Measurements from ENCODE around the gene TBX19.

The TBX19 gene

GRCh38 chr1:168360151-168361021 is 79.7 kb downstream of the TBX19 start:
- DNase-seq, result no peak

GRCh38 chr1:168361252-168361651 is 80.6 kb downstream of the TBX19 start:
- DNase-seq, result no peak

- no peak for DNase-seq
Observed at GRCh38 chr1:168362991-168363390, 82.3 kb downstream of the TBX19 start.
